ENCODE data around the gene CDK9.

Gene CDK9

DNA sequence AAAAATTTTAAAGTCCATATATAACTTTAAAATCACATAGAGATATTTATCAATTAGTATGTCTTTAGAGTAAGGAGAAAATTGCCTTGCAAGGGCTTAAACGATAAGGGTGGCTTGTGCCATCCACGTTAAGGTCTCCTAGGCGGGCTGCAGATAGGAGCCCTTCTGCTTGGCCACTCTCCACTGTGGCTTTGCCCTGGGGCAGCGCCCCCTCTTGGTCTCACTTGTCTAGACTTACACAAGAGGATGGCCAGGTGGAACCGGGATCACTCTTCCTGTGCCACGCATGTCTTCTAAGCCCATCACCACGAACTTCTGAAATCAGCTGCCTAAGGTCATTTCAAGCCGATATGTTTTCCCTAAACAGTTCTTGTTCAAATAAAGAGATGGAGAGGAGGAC, 19.8 kb downstream of the CDK9 start:
- peak; percentile 13 for DNase-seq

- DNase-seq: no peak
Measured at GRCh38 chr9:127806871-127807270, 21.0 kb downstream of the CDK9 start.

- no peak for DNase-seq
Measured at GRCh38 chr9:127808347-127809001, 22.6 kb downstream of the CDK9 start.

DNA sequence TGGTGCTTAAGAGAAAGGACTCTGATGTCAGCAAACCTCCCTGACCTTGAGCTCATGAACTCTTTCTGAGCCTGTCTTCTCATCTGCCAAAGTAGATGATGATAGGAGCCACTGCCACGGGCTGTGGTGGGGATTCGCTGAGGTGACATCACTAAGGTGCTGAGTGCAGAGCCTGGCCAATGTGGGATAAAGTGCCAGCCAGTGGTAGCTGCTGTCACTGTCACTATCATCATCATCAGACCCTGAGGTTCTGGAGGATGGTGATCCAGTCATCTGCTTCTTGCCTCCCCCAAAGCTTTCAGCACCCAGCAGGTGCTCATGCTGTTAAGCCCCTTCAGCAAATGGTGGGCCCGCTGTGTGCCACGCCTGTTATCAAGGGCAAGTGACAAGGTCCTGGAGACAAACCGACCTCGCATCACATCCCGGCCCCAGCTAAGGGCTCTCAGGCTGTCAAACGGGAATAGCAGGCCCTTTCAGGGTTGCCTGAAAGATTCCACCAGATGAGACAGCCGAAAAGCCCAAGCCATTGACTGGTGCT, 23.2 kb downstream of the CDK9 start:
- no peak for DNase-seq

DNA sequence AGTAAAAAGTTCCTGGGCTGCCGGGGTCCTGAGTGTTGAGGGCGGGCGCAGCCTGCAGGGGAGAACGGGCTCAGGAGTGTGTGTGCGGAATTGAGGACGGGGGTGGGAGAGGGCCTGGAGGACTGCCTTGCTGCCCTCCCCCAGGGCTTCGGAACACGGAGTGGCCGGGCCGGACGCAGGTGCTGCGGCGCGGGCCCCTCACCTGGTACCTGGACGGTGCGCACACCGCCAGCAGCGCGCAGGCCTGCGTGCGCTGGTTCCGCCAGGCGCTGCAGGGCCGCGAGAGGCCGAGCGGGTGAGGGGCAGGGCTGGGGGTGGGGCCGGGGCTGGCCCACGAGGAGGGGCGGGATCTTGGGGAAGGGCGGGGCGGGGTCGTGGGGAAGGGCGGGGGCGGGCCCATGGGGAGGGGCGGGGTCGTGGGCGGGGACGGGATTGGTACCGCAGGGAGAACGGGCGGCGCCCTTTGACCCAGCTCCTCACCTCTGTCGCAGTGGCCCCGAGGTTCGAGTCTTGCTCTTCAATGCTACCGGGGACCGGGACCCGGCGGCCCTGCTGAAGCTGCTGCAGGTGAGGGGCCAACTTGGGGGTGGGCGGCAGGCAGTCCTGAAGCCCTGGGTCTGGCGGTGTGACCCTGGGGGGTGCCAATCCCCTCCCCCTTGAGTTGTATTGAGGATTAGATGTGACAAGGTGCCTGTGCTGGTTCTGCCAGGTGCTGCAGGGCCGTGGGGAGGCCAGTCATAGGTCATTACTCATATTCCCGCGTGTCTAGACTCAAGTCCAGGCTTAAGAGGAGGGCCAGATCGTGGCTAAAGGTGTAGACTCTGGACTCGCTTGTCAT, 23.9 kb downstream of the CDK9 start:
- DNase-seq: no peak

DNA sequence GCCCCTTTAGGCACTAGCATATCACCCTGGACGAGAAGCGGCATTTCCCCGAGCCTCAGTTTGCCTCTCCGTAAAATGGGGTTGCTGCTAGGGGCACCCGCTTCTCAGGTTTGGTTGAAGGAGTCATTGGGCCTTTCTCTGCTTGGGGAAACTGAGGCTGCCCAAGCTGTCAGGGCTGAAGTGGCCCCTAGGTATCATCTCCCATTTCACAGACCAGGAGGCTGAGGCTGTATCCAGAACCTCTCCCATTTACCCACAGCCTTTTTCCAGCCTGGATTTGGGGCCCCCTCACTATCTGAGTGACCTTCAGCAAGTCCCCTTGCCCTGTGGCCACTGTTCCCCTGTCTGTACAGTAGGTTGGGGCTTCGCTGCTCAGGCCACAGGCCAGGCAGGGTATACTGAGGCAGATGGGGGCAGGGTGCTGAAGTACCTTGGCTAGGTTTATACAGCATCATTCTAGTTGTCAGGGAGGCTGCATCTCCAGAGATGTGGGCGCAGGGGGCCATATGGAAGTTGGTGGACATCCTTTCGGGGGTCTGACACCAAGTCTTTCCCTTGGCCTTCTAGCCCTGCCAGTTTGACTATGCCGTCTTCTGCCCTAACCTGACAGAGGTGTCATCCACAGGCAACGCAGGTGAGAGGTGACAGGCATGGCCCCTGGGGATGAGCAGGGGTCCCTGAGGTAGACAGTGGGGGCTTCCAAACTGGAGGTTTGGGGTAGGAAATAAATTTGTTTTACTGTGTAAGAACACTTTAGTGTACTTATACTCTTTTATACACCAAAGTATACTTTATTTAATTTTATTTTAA, 24.7 kb downstream of the CDK9 start:
- DNase-seq: no peak

DNA sequence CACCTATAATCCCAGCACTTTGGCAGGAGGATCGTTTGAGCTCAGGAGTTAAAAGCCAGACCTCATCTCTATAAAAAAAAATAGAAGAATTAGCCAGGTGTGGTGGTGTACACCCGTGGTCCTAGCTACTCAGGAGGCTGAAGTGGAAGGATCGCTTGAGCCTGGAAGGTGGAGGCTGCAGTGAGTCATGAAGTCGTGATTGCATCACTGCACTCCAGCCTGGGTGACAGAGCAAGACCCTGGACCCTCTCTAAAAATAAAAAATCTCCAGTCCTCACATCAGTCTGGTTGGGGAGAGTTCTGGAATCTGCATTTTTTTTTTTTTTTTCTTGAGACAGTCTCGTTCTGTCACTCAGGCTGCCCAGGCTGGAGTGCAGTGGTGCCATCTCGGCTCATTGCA, 26.2 kb downstream of the CDK9 start:
- DNase-seq: no peak

GRCh38 chr9:127812936-127813675, 27.3 kb downstream of the CDK9 start:
- no peak for DNase-seq

GRCh38 chr9:127813686-127814226, 27.9 kb downstream of the CDK9 start:
- no peak for DNase-seq

DNA sequence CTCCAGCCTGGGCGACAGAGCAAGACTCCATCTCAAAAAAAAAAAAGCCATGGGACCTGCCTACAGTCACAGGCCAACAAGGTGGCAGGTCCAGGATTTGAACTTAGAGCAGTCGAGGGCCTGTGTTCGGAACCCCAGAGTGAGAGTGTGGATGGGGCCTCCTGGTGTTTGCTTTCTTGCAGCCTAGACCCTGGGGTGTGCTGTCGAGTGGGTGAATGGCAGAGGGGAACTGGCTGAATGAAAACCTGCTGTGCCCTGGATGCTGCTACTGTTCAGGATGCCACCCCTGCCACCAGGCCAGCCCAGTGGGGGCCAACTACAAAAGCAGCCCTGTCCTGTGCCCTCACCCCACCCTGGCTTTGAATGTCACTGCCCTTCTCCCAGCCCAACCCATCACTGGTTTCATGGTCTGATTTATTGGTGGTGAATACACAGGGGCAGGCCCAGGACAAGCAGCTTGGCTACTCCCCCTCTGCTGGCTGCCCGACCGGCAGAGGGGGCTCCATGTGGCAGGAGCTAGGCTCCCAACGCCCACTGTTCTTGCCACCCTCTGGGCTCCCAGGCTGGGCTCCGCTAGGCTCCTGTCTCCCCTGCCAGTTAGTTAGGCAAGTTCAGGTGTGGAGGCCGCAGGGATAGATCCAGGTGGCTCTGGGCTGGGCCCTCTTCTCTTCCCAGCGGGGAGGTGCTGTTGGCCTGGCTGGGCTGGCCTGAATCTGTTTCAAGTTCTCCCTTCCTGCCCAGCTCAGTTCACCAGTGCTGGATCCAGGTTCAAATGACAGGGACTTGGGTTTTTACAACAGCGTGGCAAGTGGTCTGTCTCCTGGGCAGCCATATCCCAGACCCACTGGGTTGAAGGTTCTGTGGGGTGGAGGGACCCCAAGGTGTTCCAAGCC, 29.0 kb downstream of the CDK9 start:
- DNase-seq: no peak

GRCh38 chr9:127815512-127816361, 29.9 kb downstream of the CDK9 start:
- no peak for DNase-seq

DNA sequence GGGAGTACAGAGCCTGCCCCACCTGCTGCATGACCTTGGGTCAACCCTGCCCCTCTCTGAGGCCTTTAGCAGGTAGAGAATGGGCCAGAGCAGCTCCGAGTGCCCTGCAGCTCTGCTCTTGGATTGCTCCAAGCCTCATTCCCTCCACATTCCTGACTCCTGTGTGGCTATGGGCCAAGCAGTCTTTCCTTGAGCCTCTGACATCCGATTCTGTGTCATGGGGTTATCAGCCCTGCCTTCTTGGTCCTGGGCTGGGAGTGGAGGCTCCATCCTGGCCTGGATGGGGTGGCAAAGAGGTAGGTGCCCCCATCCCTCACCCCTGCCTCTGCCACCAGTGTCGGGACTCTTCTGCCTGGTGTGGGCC, 30.5 kb downstream of the CDK9 start:
- DNase-seq: no peak

GRCh38 chr9:127816728-127817127, 30.9 kb downstream of the CDK9 start:
- no peak for DNase-seq

DNA sequence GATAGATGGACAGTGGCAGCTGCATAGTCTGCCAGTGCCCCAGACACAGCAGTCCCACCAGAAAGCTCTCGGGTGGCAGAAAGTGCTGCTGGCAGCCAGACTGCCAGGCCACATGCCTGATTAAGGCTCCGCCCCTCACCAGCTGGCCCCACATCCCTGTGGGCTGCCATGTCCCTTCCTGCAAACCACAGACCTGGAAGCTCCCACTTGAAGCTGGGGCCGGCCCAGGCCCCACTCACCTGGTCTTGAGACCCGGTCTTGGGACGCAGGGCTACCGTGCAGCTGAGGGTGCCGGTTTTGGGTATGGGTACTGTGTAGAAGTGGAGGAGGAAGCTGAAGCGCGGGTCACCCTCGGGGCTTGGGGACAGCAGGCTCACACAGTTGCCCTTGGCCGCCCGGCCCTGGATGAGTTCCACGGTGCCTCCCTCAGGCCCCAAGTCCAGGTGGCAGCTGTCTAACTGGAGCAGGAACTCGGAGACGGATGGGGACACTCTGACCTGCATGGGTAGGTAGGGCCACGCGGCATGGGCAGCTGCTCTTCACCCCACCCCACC, 32.1 kb downstream of the CDK9 start:
- DNase-seq: no peak

DNA sequence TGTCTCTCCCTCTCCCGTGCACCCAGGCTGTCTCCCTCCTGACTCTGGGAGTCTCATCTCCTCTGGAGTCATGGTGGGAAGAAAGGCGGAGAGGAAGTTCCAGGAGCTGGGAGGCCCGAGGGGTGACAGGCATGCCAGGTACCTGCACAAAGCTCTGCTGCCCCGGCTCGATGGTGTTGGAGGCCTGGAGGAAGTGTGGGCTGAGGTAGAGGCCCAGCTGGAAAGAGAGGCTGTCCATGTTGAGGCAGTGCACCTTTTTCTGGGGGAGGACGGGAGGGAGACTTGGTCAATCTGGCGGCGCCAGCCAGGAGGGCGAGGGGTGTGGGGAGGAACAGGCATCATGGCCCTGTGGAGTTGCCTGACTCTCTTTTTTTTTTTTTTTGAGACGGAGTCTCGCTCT, 32.7 kb downstream of the CDK9 start:
- no peak for DNase-seq

DNA sequence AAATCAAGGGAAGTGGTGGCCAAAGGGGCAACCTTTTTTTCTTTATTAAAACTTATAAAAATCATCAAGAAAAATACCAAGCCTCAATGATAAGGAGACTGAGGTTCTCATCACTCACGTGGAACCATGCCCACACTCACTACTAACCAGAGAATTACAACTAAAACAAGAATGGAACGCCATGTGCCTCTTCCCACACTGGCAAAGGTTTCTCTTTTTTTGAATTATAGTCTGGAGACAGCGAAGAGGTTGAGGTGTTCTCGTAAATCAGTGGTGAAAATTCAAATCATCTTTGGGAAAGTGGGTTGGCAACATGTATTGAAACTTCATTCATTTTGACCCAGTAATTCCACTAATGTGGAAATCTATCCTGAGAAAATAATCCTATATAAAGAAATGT, 36.3 kb downstream of the CDK9 start:
- no peak for DNase-seq

DNA sequence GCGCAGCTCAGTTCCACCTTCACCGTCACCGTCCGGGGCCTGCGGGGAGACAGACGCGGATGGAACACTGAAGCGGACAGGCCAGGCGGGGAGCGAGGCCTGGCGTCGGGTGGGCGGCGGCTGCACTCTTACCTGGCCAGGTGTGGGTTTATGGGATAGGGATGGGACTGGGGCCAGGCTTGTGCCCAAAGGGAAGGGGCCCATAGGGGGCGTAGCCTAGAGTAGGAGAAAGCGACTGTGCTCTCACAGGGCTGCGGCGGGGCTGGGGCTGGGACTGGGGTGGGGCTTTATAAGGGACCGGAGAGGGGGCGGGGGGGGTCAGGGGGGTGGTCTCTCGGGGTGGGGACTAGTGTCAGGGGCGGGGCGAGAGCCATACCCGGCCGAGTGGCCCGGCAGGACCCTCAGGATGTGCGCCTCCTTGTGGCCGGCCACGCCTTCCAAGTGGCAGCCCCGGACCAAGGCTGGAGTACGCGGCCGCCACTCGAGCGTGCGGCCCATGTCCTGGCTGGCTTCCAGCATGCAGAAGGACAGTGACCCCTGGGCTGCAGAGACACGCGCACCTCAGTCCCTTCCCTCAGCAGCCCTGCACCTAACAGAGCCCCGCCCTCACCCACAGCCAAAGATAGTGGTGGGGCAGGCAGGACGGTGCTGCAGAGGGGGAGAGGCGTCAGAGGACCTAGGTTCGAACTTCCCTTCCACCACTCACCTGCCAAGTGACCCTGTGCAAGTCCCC, 39.7 kb downstream of the CDK9 start:
- DNase-seq: no peak

DNA sequence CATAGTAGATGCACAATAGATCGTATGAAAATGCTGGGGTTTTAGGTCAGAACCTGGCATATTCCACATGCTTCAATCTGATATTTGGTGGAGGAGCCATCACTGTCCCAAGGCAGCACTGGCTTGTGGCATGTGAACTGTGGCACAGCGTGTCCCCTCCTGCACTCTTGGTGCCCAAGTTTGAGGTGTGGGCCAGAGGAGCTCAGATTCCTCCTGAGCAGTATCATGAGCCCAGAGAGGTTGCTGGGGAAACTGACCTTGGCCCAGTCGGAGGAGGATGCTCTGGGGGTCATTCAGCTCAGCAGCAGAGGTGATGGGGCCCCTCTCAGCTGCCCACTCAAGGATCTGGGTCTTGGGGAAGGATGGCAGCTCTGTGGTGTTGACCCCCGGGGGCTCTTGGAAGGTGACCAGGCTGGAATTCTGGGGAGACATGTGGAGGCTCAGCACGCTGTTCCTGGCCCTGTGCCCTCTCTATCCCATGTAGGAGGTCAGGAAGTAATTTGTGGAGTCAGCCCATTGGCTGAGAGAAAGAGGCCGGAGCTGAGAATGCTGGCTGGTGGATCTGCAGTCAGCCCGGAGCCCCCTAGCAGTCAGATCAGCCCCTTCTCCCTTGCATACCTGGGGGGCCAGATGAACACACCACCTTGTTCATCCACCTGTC, 40.5 kb downstream of the CDK9 start:
- DNase-seq: no peak
